ENCODE results near the gene UFD1. TPM values are rescaled to one million over a fixed set of nuclear protein-coding genes. Genes with fewer than 3 reads are reported as not detected.

Gene UFD1
- total and polyA plus RNA-seq, 9 of the 15 experiments (the other 6 are each of a cell fraction or from before 2014, with no cell fraction given): 238 to 645 (median 363) TPM

DNA sequence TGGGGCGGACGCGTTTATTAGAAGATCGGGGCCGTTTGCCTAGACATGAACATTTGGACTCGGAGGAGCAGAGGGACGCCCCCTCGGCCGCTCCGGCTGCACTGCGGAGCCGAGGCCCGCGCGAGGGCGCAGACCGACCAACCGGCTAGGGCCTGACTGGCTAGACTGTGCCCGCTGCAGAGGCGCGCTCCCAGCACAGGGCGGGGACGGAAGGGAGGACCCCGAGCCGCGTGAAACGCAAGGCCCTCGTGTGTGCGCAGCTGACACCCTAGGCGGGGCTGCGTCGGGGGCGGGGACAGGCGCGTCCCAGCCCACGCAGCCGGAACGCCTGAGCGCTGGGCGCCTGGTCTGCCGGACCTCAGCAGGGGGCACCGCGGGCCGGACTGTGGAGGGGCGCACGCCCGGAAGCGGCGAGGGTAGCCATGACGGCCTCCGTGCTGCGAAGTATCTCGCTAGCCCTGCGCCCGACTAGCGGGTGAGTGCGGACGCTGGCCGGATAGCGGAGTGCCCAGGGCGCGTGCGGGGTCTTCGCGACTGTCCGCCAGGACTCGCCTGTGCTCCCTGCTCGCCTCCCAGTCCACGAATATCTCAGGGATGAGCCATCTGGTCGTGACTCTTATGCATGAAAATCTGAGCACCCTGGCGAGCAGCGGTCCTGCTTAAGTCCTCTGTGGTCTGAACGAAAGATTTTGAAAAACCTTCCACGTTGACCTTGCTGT is 46.7 kb downstream of the UFD1 start, which contains the start of gene MRPL40 (continued):
- TF ChIP-seq, protein P1, sequence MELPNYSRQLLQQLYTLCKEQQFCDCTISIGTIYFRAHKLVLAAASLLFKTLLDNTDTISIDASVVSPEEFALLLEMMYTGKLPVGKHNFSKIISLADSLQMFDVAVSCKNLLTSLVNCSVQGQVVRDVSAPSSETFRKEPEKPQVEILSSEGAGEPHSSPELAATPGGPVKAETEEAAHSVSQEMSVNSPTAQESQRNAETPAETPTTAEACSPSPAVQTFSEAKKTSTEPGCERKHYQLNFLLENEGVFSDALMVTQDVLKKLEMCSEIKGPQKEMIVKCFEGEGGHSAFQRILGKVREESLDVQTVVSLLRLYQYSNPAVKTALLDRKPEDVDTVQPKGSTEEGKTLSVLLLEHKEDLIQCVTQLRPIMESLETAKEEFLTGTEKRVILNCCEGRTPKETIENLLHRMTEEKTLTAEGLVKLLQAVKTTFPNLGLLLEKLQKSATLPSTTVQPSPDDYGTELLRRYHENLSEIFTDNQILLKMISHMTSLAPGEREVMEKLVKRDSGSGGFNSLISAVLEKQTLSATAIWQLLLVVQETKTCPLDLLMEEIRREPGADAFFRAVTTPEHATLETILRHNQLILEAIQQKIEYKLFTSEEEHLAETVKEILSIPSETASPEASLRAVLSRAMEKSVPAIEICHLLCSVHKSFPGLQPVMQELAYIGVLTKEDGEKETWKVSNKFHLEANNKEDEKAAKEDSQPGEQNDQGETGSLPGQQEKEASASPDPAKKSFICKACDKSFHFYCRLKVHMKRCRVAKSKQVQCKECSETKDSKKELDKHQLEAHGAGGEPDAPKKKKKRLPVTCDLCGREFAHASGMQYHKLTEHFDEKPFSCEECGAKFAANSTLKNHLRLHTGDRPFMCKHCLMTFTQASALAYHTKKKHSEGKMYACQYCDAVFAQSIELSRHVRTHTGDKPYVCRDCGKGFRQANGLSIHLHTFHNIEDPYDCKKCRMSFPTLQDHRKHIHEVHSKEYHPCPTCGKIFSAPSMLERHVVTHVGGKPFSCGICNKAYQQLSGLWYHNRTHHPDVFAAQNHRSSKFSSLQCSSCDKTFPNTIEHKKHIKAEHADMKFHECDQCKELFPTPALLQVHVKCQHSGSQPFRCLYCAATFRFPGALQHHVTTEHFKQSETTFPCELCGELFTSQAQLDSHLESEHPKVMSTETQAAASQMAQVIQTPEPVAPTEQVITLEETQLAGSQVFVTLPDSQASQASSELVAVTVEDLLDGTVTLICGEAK (IDR thresholded peaks at IDR 0.05): no peak
- TF ChIP-seq, protein P1 (CRISPR knock-in tag; IDR thresholded peaks at IDR 0.05): no peak
- TF ChIP-seq PCBP1 (IDR thresholded peaks at IDR 0.05; ENCODE audit: low read depth, low read length, poor library complexity, severe bottlenecking) (no peak), RCOR1 (IDR thresholded peaks at IDR 0.05; ENCODE audit: borderline replicate concordance in 1 of 2, low read depth in 2 of 2, low read length in 2 of 2) (peak; percentile 55 to 97), ZNF830 (CRISPR knock-in tag; IDR thresholded peaks at IDR 0.05) (no peak), EGR1 (conservative IDR thresholded peaks at IDR 0.05) (no peak), ETS2 (tag; IDR thresholded peaks at IDR 0.05; ENCODE audit: borderline replicate concordance, poor library complexity, severe bottlenecking) (peak; percentile 94), FOXA1 (IDR thresholded peaks at IDR 0.05; ENCODE audit: borderline replicate concordance) (no peak), PTRF (tag; IDR thresholded peaks at IDR 0.05) (no peak), SNIP1 (IDR thresholded peaks at IDR 0.05; ENCODE audit: low read depth) (no peak), ZBTB17 (CRISPR knock-in tag; IDR thresholded peaks at IDR 0.05) (peak; percentile 93; the same call in 1 of the 2 replicates), ZNF41 (CRISPR knock-in tag; conservative IDR thresholded peaks at IDR 0.05) (peak; percentile 84)
- TF ChIP-seq, protein P2, sequence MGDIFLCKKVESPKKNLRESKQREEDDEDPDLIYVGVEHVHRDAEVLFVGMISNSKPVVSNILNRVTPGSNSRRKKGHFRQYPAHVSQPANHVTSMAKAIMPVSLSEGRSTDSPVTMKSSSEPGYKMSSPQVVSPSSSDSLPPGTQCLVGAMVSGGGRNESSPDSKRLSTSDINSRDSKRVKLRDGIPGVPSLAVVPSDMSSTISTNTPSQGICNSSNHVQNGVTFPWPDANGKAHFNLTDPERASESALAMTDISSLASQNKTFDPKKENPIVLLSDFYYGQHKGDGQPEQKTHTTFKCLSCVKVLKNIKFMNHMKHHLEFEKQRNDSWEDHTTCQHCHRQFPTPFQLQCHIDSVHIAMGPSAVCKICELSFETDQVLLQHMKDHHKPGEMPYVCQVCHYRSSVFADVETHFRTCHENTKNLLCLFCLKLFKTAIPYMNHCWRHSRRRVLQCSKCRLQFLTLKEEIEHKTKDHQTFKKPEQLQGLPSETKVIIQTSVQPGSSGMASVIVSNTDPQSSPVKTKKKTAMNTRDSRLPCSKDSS (IDR thresholded peaks at IDR 0.05; ENCODE audit: low read depth, partially characterized antibody): no peak
- TF ChIP-seq, protein P3, sequence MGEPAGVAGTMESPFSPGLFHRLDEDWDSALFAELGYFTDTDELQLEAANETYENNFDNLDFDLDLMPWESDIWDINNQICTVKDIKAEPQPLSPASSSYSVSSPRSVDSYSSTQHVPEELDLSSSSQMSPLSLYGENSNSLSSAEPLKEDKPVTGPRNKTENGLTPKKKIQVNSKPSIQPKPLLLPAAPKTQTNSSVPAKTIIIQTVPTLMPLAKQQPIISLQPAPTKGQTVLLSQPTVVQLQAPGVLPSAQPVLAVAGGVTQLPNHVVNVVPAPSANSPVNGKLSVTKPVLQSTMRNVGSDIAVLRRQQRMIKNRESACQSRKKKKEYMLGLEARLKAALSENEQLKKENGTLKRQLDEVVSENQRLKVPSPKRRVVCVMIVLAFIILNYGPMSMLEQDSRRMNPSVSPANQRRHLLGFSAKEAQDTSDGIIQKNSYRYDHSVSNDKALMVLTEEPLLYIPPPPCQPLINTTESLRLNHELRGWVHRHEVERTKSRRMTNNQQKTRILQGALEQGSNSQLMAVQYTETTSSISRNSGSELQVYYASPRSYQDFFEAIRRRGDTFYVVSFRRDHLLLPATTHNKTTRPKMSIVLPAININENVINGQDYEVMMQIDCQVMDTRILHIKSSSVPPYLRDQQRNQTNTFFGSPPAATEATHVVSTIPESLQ (CRISPR knock-in tag; IDR thresholded peaks at IDR 0.05): no peak
